HS-27A (cell line): ENCODE measurements around the gene CNBD2.
A peak's percentile ranks its signal among the peaks of the same experiment; 100 is the strongest.
"Not testable (repeated sequence)": the region's sequence is repeated elsewhere in the genome, so short reads cannot be mapped to it uniquely, and the experiment has no call there.

Experiments
- DNase-seq: peaks from one replicate; pipeline ENCODE4 v3.0.0-alpha.2; 2012; ENCODE audit warnings: low read depth, missing footprints

CNBD2 gene

GRCh38 chr20:35975576-35976373, 7.4 kb downstream of the CNBD2 start:
- no peak for DNase-seq

GRCh38 chr20:35978041-35978513, 9.7 kb downstream of the CNBD2 start:
- DNase-seq = no peak

- DNase-seq = no peak
These were observed 11.2 kb downstream of the CNBD2 start for GRCh38 chr20:35979544-35979943.

GRCh38 chr20:35981969-35982368, 13.6 kb downstream of the CNBD2 start:
- no peak for DNase-seq

- no peak for DNase-seq
These were observed 16.0 kb downstream of the CNBD2 start for GRCh38 chr20:35984382-35984781.

- DNase-seq = no peak
These were observed 17.4 kb downstream of the CNBD2 start for GRCh38 chr20:35985806-35986205.

- no peak for DNase-seq
These were observed 20.6 kb downstream of the CNBD2 start for GRCh38 chr20:35988910-35989463.

GRCh38 chr20:35991142-35991771, 22.9 kb downstream of the CNBD2 start:
- DNase-seq = no peak

GRCh38 chr20:35992713-35993335, 24.4 kb downstream of the CNBD2 start:
- DNase-seq = peak; percentile 40

- peak; percentile 43 for DNase-seq
These were observed 26.6 kb downstream of the CNBD2 start for GRCh38 chr20:35994994-35995453.

- not testable (repeated sequence) for DNase-seq
These were observed 28.1 kb downstream of the CNBD2 start for GRCh38 chr20:35996492-35996891.

- DNase-seq = not testable (repeated sequence)
These were observed 32.9 kb downstream of the CNBD2 start for GRCh38 chr20:36001331-36001730.

GRCh38 chr20:36002855-36003254, 34.5 kb downstream of the CNBD2 start:
- no peak for DNase-seq

- DNase-seq = no peak
These were observed 35.7 kb downstream of the CNBD2 start for GRCh38 chr20:36004045-36004444.

GRCh38 chr20:36008461-36009035, 40.2 kb downstream of the CNBD2 start:
- DNase-seq = no peak

- DNase-seq = no peak
These were observed 41.7 kb downstream of the CNBD2 start for GRCh38 chr20:36010076-36010475.

- DNase-seq = no peak
These were observed 42.4 kb downstream of the CNBD2 start for GRCh38 chr20:36010825-36011224.

- no peak for DNase-seq
These were observed 47.5 kb downstream of the CNBD2 start for GRCh38 chr20:36015806-36016403.

- DNase-seq = peak; percentile 68
These were observed 48.9 kb downstream of the CNBD2 start for GRCh38 chr20:36017048-36017951.

- no peak for DNase-seq
These were observed 50.0 kb downstream of the CNBD2 start for GRCh38 chr20:36018208-36018988.
